Hepatocyte (in vitro differentiated cells): Measurements from ENCODE around the gene NUP160. TPM values are rescaled to one million over a fixed set of nuclear protein-coding genes. Genes with fewer than 3 reads are reported as not detected.
"Not testable (repeated sequence)": the region's sequence is repeated elsewhere in the genome, so short reads cannot be mapped to it uniquely, and the experiment has no call there.

Experiments
- DNase-seq: peaks from one replicate; pipeline ENCODE4 v3.0.0-alpha.2; 2016; ENCODE audit warnings: low spot score
- H2AFZ ChIP-seq: fragments of 200-600 bp; sonication (generic); 2 replicates; pipeline ENCODE4 v1.6.0; 2016; ENCODE audit warnings: antibody characterized with exemption, mild to moderate bottlenecking
- H3K27ac ChIP-seq: fragments of 200-600 bp; sonication (generic); 2 replicates; pipeline ENCODE4 v1.5.1; 2016; ENCODE audit warnings: mild to moderate bottlenecking
- H3K27me3 ChIP-seq: fragments of 200-600 bp; sonication (generic); 2 replicates; pipeline ENCODE4 v1.6.1; 2016
- H3K36me3 ChIP-seq: fragments of 200-600 bp; sonication (generic); replicated peaks from 2 replicates; pipeline ENCODE4 v1.5.1; 2016; ENCODE audit warnings: low read depth; ENCODE audit not compliant: insufficient read depth
- H3K4me1 ChIP-seq: fragments of 200-600 bp; sonication (generic); 2 replicates; pipeline ENCODE4 v1.5.1; 2016; ENCODE audit warnings: mild to moderate bottlenecking, moderate library complexity; ENCODE audit not compliant: insufficient read depth
- H3K4me2 ChIP-seq: fragments of 200-600 bp; sonication (generic); 2 replicates; pipeline ENCODE4 v1.6.0; 2016
- H3K4me3 ChIP-seq: fragments of 200-600 bp; sonication (generic); 2 replicates; pipeline ENCODE4 v1.5.1; 2016; ENCODE audit warnings: mild to moderate bottlenecking
- H3K79me2 ChIP-seq: fragments of 200-600 bp; sonication (generic); 2 replicates; pipeline ENCODE4 v1.6.0; 2017; ENCODE audit warnings: mild to moderate bottlenecking
- H3K9me2 ChIP-seq: fragments of 200-600 bp; sonication (generic); replicated peaks from 2 replicates; pipeline ENCODE4 v1.6.0; 2017; ENCODE audit warnings: mild to moderate bottlenecking; ENCODE audit not compliant: insufficient read depth
- H3K9me3 ChIP-seq: fragments of 200-600 bp; sonication (generic); 2 replicates; pipeline ENCODE4 v1.5.1; 2016; ENCODE audit warnings: low read depth, mild to moderate bottlenecking
- H4K20me1 ChIP-seq: fragments of 200-600 bp; sonication (generic); 2 replicates; pipeline ENCODE4 v1.6.0; 2016; ENCODE audit warnings: mild to moderate bottlenecking; ENCODE audit not compliant: insufficient read depth, poor library complexity, severe bottlenecking
- CTCF ChIP-seq: fragments of 200-600 bp; sonication (generic); IDR thresholded peaks from 2 replicates; pipeline ENCODE4 v1.5.1; 2016; ENCODE audit warnings: antibody characterized with exemption, mild to moderate bottlenecking; ENCODE audit not compliant: poor library complexity
- EZH2 ChIP-seq: fragments of 200-600 bp; sonication (generic); IDR thresholded peaks from 2 replicates; pipeline ENCODE4 v1.6.1; 2016; ENCODE audit warnings: antibody characterized with exemption, mild to moderate bottlenecking, borderline replicate concordance
- EZH2phosphoT487 ChIP-seq: fragments of 200-600 bp; sonication (generic); IDR thresholded peaks from one replicate; pipeline ENCODE4 v1.6.1; 2018; ENCODE audit warnings: antibody characterized with exemption, mild to moderate bottlenecking, low read depth, moderate library complexity; ENCODE audit not compliant: unreplicated experiment, severe bottlenecking
- WGBS: methylation state at CpG from one replicate; pipeline ENCODE4 v1.1.6; 2016; ENCODE audit warnings: low lambda C conversion rate; ENCODE audit errors: missing lambda C conversion rate; 5-methylcytosine and 5-hydroxymethylcytosine counted together
- polyA plus RNA-seq: library from polyadenylated mRNA; unstranded; fragments of >200 nt; fragmentation: Nextera tagmentation; extraction: Ambion mirVana; gene quantifications from 2 replicates; pipeline ENCODE4 v1.2.1, GENCODE V29; 2016
- total RNA-seq: library from RNA; depleted of rRNA; stranded (reverse); fragments of >200 nt; gene quantifications from 2 replicates; pipeline ENCODE4 v1.2.3, GENCODE V29; 2014

The NUP160 gene
- total and polyA plus RNA-seq, 2 experiments from 2014 or later: 21.0 to 32.6 TPM

- H3K4me2 ChIP-seq: no peak overlapping the region
- no peak overlapping the region for H2AFZ ChIP-seq
- 81% methylated on average over 2 of the region's 2 CpGs for WGBS
Measured at GRCh38 chr11:47869544-47870393, 21.6 kb upstream of the NUP160 start.

DNA sequence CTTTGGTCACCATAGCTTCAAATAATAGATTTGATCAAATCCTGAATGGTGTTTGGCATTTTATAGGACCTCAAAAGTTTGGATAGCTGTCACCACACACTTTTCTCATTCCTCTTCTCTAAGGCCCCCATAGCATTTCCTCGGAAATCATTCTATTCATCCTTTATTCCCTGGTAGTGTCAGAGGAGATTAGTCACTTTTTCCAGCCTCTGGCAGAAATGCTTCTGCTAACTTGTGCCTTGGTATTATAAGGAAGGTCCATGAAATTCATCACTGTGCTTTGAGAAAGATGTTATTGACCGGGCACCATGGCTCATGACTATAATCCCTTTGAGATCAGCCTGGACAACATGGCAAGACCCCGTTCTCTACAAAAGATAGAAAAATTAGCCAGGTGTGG is 19.7 kb upstream of the NUP160 start:
- H3K36me3 ChIP-seq: no peaks in the 10 kb centered on the region
- H3K9me2 ChIP-seq: no peaks in the 10 kb centered on the region
- H3K4me2 ChIP-seq: no peak overlapping the region
- WGBS: 91% methylated on average over 3 of the region's 3 CpGs
- H3K9me3 ChIP-seq: no peaks in the 10 kb centered on the region
- no peaks in the 10 kb centered on the region for H3K27me3 ChIP-seq
- no peak overlapping the region for H3K27ac ChIP-seq
- no peak for DNase-seq
- H2AFZ ChIP-seq: no peak overlapping the region
- no peak overlapping the region for H3K4me3 ChIP-seq
- no peak for TF ChIP-seq EZH2
- no peak for TF ChIP-seq CTCF
- no peak for TF ChIP-seq EZH2phosphoT487
- H3K4me1 ChIP-seq: peaks cover 3% of the 10 kb centered on the region
- H3K79me2 ChIP-seq: no peaks in the 10 kb centered on the region
- H4K20me1 ChIP-seq: no peaks in the 10 kb centered on the region

More at GRCh38 chr11:47869544-47870393, 21.6 kb upstream of the NUP160 start:
- Histone ChIP-seq H3K4me1 (no peaks in the 10 kb centered on the region), H3K36me3 (no peaks in the 10 kb centered on the region), H4K20me1 (no peaks in the 10 kb centered on the region), H3K27me3 (no peaks in the 10 kb centered on the region), H3K27ac (no peak overlapping the region), H3K9me3 (no peaks in the 10 kb centered on the region), H3K9me2 (no peaks in the 10 kb centered on the region), H3K79me2 (no peaks in the 10 kb centered on the region), H3K4me3 (no peak overlapping the region)
- TF ChIP-seq EZH2phosphoT487: no peak
- TF ChIP-seq CTCF: no peak
- TF ChIP-seq EZH2: no peak
- DNase-seq: no peak

DNA sequence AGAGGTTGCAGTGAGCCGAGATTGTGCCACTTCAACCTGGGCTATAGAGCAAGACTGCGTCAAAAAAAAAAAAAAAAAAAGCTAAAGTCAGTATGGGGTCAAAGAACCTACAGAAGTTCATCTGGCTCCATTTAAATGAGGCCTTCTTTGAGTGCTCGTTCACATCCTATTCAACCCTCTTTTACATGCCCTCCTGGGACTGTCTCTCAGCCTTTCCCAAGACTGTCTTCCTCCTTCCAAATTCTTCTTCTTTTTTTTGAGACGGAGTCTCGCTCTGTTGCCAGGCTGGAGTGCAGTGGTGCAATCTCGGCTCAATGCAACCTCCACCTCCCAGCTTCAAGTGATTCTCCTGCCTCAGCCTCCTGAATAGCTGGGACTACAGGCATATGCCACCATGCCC is 18.7 kb upstream of the NUP160 start:
- not testable (repeated sequence) for H3K4me1 ChIP-seq, H3K27ac ChIP-seq, H3K4me3 ChIP-seq, DNase-seq, H3K9me3 ChIP-seq, H3K9me2 ChIP-seq, H3K4me2 ChIP-seq, H3K27me3 ChIP-seq, H3K79me2 ChIP-seq, H2AFZ ChIP-seq, H4K20me1 ChIP-seq, H3K36me3 ChIP-seq
- 92% methylated on average over 6 of the region's 6 CpGs for WGBS

- Histone ChIP-seq H3K9me3 (no peaks in the 10 kb centered on the region), H3K27me3 (no peaks in the 10 kb centered on the region), H3K4me1 (peaks cover 3% of the 10 kb centered on the region), H3K36me3 (no peaks in the 10 kb centered on the region), H2AFZ (no peak overlapping the region), H3K79me2 (no peaks in the 10 kb centered on the region), H3K4me3 (no peak overlapping the region), H3K4me2 (no peak overlapping the region), H3K27ac (peak overlapping the region; percentile 7), H3K9me2 (no peaks in the 10 kb centered on the region), H4K20me1 (no peaks in the 10 kb centered on the region)
- DNase-seq: no peak
- 71% methylated on average over 5 of the region's 5 CpGs for WGBS
- TF ChIP-seq CTCF (no peak), EZH2 (no peak), EZH2phosphoT487 (no peak)
Measured at GRCh38 chr11:47864901-47865300, 16.8 kb upstream of the NUP160 start.
